GM12874 (cell line): Measurements from ENCODE around the gene MUSTN1.

Source experiments
- TF ChIP-seq, protein P1 (sequence below): IDR thresholded peaks from 2 replicates; pipeline ENCODE4 v1.5.1; 2011; ENCODE audit warnings: low read depth, mild to moderate bottlenecking, control low read depth, low read length, moderate library complexity; ENCODE audit not compliant: insufficient read depth

The MUSTN1 gene

DNA sequence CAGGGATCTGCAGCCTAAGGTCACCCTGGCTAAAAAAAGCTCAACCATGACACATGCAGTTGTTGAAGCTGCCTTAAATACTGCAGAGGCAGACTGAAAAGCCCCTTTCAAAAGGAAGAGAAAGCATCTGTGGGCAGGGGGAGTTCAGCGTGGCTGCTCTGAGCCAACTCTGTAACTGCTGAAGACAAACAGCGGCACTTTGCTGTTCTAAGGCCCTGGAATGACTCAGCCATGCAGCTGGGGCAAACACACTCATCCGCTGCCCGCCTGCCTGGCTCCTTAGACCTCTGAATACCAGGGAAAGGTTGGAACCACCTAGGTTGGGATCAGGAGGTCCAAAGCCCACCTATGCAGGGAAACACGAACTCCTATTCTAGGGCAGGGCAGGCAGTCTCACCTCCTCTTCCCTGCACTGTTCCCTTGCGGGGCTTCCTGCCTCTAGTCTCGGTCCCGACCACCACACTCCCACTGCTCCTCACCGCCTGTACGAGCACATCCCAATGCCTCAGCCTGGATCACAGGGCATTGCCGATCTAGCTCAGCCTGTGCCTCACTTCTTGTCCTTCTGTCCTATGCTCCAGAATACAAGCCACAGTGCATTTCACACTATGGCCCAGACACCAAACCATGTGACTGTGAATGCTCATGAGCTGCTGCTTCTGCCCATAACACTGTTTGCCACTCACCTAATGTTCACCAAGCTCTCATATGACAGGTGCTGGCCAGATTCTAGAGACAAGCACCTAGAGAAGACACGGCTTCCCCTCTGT, 6.6 kb upstream of the MUSTN1 start:
- TF ChIP-seq, protein P1, sequence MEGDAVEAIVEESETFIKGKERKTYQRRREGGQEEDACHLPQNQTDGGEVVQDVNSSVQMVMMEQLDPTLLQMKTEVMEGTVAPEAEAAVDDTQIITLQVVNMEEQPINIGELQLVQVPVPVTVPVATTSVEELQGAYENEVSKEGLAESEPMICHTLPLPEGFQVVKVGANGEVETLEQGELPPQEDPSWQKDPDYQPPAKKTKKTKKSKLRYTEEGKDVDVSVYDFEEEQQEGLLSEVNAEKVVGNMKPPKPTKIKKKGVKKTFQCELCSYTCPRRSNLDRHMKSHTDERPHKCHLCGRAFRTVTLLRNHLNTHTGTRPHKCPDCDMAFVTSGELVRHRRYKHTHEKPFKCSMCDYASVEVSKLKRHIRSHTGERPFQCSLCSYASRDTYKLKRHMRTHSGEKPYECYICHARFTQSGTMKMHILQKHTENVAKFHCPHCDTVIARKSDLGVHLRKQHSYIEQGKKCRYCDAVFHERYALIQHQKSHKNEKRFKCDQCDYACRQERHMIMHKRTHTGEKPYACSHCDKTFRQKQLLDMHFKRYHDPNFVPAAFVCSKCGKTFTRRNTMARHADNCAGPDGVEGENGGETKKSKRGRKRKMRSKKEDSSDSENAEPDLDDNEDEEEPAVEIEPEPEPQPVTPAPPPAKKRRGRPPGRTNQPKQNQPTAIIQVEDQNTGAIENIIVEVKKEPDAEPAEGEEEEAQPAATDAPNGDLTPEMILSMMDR, result no peak

- TF ChIP-seq, protein P1, result no peak
These were observed 5.2 kb upstream of the MUSTN1 start for GRCh38 chr3:52839892-52840545.

- TF ChIP-seq, protein P1, result no peak
These were observed 4.4 kb upstream of the MUSTN1 start for GRCh38 chr3:52839268-52839575.

GRCh38 chr3:52838561-52839267, 3.9 kb upstream of the MUSTN1 start:
- TF ChIP-seq, protein P1, result no peak

GRCh38 chr3:52836986-52837385, 2.2 kb upstream of the MUSTN1 start:
- TF ChIP-seq, protein P1, result no peak

DNA sequence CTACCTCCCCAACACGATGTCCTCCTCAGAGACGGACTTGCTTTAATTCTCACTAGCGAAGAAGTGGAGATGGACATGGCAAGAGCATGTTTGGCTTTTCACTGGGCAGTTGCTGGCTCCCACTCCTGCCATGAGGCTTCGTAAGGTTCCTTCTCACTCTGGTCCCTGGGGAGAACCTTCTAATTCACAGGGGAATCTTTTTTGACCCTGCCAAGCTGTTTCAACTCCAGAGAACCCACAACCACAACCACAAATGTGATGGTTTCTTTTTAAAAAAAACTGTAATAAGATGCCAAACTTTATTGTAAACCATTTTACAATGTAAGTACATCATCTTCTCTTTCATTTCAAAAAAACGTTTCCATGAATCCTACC, 1.6 kb upstream of the MUSTN1 start:
- TF ChIP-seq, protein P1, result no peak

- TF ChIP-seq, protein P1, result no peak
These were observed 1.1 kb upstream of the MUSTN1 start for GRCh38 chr3:52835766-52836470.
